ENCODE data around the gene JHY. TPM values are rescaled to one million over a fixed set of nuclear protein-coding genes. Genes with fewer than 3 reads are reported as not detected.

JHY gene
- total RNA-seq, 1 experiment from 2014 or later, result 0.34 TPM

DNA sequence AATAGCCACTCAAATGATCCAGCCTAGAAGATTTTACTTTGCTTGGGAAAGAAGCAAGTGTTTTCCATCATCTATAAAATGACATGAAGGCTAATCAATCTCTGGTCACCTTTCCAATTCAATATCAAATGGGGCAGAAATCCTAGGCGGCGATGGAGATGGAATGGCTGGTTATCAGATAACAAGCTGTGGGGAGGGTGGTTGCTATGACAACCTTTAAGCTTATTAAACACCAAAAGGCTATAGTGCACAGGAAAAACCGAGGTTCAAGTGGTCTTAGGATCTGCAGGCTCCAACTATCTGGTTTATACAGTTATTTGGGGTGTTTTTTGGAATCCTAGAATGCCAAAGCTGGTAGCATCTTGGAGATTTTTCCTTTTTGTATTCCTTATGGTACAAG is 113.0 kb downstream of the JHY start:
- TF ChIP-seq, protein P1, sequence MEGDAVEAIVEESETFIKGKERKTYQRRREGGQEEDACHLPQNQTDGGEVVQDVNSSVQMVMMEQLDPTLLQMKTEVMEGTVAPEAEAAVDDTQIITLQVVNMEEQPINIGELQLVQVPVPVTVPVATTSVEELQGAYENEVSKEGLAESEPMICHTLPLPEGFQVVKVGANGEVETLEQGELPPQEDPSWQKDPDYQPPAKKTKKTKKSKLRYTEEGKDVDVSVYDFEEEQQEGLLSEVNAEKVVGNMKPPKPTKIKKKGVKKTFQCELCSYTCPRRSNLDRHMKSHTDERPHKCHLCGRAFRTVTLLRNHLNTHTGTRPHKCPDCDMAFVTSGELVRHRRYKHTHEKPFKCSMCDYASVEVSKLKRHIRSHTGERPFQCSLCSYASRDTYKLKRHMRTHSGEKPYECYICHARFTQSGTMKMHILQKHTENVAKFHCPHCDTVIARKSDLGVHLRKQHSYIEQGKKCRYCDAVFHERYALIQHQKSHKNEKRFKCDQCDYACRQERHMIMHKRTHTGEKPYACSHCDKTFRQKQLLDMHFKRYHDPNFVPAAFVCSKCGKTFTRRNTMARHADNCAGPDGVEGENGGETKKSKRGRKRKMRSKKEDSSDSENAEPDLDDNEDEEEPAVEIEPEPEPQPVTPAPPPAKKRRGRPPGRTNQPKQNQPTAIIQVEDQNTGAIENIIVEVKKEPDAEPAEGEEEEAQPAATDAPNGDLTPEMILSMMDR (IDR thresholded peaks at IDR 0.05; ENCODE audit: insufficient read depth in 1 of 2, low read depth in 1 of 2, low read length in 1 of 2, severe bottlenecking in 1 of 2, unreplicated experiment in 1 of 2), result no peak
- Mint-ChIP-seq H3K9me3 (ENCODE audit: unreplicated experiment) (no peaks in the 10 kb centered on the region), H3K27ac (ENCODE audit: unreplicated experiment) (no peak overlapping the region), H3K27me3 (ENCODE audit: insufficient read depth, unreplicated experiment) (peaks cover 29% of the 10 kb centered on the region), H3K36me3 (ENCODE audit: insufficient read depth, unreplicated experiment) (no peaks in the 10 kb centered on the region), H3K4me1 (ENCODE audit: low read depth, unreplicated experiment) (no peaks in the 10 kb centered on the region), H3K4me3 (ENCODE audit: unreplicated experiment) (no peak overlapping the region)
- Histone ChIP-seq H3K9me3 (peaks cover 5% of the 10 kb centered on the region; the same call in 1 of the 2 replicates), H3K4me1 (no peaks in the 10 kb centered on the region), H3K27me3 (replicated peaks; ENCODE audit: control insufficient read depth, insufficient read depth, low read length) (0 out of 2 replicates have a peak, but pooled peaks cover 1% of the 10 kb centered on the region), H3K4me3 (ENCODE audit: low read depth, low read length) (no peak overlapping the region), H3K36me3 (ENCODE audit: control insufficient read depth, insufficient read depth, low read length) (no peaks in the 10 kb centered on the region)
- ChIA-PET POLR2A (no interaction called here), CTCF (no interaction called here)
- DNase-seq, result no peak
- intact Hi-C loops (cut with micrococcal nuclease; ENCODE audit: unreplicated experiment), result no loop called here
- BruUV-seq (replicated peaks), result no TSS peak

DNA sequence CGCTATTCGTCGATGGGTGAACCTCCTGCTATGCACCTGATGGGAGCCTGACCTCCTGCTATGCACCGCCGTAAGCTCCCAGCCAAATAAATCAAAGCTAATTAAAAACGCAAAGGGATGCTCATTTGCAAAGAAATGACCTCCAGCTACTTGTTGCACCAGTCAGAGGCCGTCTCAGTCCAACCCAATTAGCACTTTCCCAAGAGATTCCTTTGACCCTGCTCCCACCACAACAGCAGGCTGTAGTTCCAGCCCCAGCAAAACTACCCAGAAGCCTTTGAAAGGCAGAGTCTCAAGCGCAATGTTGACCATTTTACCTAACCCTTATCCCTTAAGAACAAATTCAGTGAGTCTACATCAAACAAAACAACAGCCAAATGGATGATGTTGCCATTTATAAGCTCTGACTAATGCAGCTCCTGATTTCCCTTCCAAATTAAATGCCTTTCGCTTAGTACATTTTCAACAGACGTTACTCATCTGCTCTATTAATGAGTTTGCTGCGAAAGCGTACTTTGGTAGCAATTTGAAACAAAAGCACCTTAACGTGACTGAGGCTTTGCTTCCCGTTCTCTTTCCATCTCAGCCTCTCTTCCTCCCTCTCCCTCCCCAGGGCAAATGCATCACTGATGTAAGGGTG is 116.3 kb downstream of the JHY start:
- H3K9me3 Mint-ChIP-seq (ENCODE audit: unreplicated experiment), result no peaks in the 10 kb centered on the region
- TF ChIP-seq, protein P1 (IDR thresholded peaks at IDR 0.05; ENCODE audit: insufficient read depth in 1 of 2, low read depth in 1 of 2, low read length in 1 of 2, severe bottlenecking in 1 of 2, unreplicated experiment in 1 of 2), result no peak
- H3K36me3 Mint-ChIP-seq (ENCODE audit: insufficient read depth, unreplicated experiment), result no peaks in the 10 kb centered on the region
- Histone ChIP-seq H3K4me1 (no peaks in the 10 kb centered on the region), H3K4me3 (ENCODE audit: low read depth, low read length) (no peak overlapping the region), H3K27me3 (replicated peaks; ENCODE audit: control insufficient read depth, insufficient read depth, low read length) (peaks cover 1% of the 10 kb centered on the region; the same call in 1 of the 2 replicates), H3K9me3 (no peaks in the 10 kb centered on the region), H3K36me3 (ENCODE audit: control insufficient read depth, insufficient read depth, low read length) (no peaks in the 10 kb centered on the region)
- H3K27me3 Mint-ChIP-seq (ENCODE audit: insufficient read depth, unreplicated experiment), result peaks cover 30% of the 10 kb centered on the region
- intact Hi-C loops (cut with micrococcal nuclease; ENCODE audit: unreplicated experiment), result no loop called here
- H3K4me1 Mint-ChIP-seq (ENCODE audit: low read depth, unreplicated experiment), result no peaks in the 10 kb centered on the region
- ChIA-PET POLR2A (no interaction called here), CTCF (no interaction called here)
- no peak overlapping the region for H3K4me3 Mint-ChIP-seq (ENCODE audit: unreplicated experiment)
- no peak for DNase-seq
- BruUV-seq (replicated peaks), result no TSS peak
- H3K27ac Mint-ChIP-seq (ENCODE audit: unreplicated experiment), result no peak overlapping the region

GRCh38 chr11:123000721-123001120 is 118.2 kb downstream of the JHY start:
- intact Hi-C loops (cut with micrococcal nuclease; ENCODE audit: unreplicated experiment), result no loop called here
- H3K9me3 Mint-ChIP-seq (ENCODE audit: unreplicated experiment), result no peaks in the 10 kb centered on the region

More at GRCh38 chr11:123000721-123001120, 118.2 kb downstream of the JHY start:
- no peaks in the 10 kb centered on the region for H3K4me1 ChIP-seq
- no peaks in the 10 kb centered on the region for H3K9me3 ChIP-seq
- H3K27me3 ChIP-seq (replicated peaks; ENCODE audit: control insufficient read depth, insufficient read depth, low read length), result peaks cover 1% of the 10 kb centered on the region; the same call in 1 of the 2 replicates
- POLR2A ChIA-PET, result no interaction called here
- Mint-ChIP-seq H3K36me3 (ENCODE audit: insufficient read depth, unreplicated experiment) (no peaks in the 10 kb centered on the region), H3K4me3 (ENCODE audit: unreplicated experiment) (no peak overlapping the region), H3K4me1 (ENCODE audit: low read depth, unreplicated experiment) (no peaks in the 10 kb centered on the region), H3K27me3 (ENCODE audit: insufficient read depth, unreplicated experiment) (peaks cover 17% of the 10 kb centered on the region), H3K27ac (ENCODE audit: unreplicated experiment) (no peak overlapping the region)
- CTCF ChIA-PET, result interaction anchor here (0.7 kb wide), 1 partner anchor 246 kb away, joined by 5 read pairs; no protein-coding TSS in a partner anchor
- H3K4me3 ChIP-seq (ENCODE audit: low read depth, low read length), result no peak overlapping the region
- TF ChIP-seq, protein P1 (IDR thresholded peaks at IDR 0.05; ENCODE audit: insufficient read depth in 1 of 2, low read depth in 1 of 2, low read length in 1 of 2, severe bottlenecking in 1 of 2, unreplicated experiment in 1 of 2), result no peak
- H3K36me3 ChIP-seq (ENCODE audit: control insufficient read depth, insufficient read depth, low read length), result no peaks in the 10 kb centered on the region
- BruUV-seq (replicated peaks), result no TSS peak
- no peak for DNase-seq

Data from Caco-2 (cell line).